Measurements from ENCODE around the gene SPRED1.
A peak's percentile ranks its signal among the peaks of the same experiment; 100 is the strongest.

The SPRED1 gene

DNA sequence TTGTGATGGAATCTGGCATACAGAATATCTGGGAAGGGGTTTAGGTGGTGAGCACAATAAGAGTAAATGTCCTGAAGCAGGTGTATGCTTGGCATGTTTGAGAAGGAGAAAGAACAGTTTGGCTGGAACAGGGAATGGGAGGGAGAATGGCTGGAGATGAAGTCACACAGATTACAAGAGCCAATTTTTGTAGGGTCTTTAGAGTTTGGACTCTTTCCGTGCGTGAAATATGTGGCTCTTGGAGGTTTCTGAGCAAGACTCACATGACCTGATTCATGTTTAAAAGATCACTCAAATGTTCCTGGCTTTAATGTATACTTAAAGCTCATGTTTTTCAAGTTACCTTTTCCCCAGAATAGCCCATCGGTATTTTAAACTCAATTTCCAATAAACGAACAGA lies 32.8 kb downstream of the SPRED1 start:
- no peak for DNase-seq

- no peak for DNase-seq
Observed at GRCh38 chr15:38294126-38294525, 41.5 kb downstream of the SPRED1 start.

DNA sequence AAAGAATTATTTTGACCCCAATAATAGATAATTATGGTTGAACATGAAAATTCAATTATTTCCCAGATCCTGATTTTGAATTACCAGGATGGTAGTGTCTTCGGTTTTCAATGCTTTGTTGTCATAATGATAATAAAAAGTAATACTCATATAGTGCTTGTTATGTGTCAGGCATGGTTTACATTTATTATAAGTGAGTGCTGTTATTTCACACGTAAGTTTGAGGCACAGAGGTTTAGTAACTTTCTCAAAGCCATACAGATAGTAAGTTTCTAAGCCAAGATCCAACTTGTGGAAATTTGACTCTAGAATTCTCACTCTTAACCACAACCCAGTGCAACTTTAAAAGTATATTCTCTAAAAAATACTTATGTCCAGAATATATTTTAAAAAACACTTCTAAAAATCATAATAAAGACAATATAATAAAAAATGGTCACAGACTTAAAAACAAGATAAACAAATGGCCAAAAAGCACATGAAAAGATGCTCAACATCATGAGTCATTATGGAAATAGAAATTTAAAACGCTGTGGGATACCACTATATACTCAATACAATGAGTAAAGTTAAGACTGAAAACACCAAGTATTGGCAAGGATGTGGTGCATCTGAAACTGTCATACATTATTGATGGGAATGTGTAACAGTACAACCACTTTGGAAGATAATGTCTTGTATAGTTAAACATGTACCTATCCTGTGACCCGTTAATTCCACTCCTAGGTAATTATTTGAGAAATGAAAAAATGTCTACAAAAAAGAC lies 45.2 kb downstream of the SPRED1 start:
- peak; percentile 42 for DNase-seq

GRCh38 chr15:38299216-38299615 lies 46.6 kb downstream of the SPRED1 start:
- peak; percentile 41 for DNase-seq

DNA sequence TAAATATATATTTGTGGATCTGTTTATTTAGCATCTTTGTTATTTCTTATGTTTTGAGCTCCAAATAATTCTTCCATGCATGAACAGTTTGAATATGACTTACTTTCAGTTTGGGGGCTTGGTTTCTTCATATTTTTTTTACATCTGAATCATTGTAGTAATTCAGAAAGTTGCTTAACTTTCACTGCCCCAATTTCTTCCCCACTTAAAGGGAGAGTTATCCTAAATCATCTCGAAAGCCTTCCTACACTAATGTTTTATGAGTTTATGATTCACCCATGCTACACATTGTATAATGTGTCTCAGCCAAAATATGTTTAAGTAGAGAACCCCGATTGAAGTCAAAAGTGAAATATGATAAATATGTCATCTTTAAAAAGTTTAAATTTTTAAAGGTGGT lies 47.8 kb downstream of the SPRED1 start:
- DNase-seq = peak; percentile 71

GRCh38 chr15:38304481-38304880 lies 51.8 kb downstream of the SPRED1 start:
- peak; percentile 16 for DNase-seq

GRCh38 chr15:38307251-38307650 lies 54.6 kb downstream of the SPRED1 start:
- DNase-seq = no peak

DNA sequence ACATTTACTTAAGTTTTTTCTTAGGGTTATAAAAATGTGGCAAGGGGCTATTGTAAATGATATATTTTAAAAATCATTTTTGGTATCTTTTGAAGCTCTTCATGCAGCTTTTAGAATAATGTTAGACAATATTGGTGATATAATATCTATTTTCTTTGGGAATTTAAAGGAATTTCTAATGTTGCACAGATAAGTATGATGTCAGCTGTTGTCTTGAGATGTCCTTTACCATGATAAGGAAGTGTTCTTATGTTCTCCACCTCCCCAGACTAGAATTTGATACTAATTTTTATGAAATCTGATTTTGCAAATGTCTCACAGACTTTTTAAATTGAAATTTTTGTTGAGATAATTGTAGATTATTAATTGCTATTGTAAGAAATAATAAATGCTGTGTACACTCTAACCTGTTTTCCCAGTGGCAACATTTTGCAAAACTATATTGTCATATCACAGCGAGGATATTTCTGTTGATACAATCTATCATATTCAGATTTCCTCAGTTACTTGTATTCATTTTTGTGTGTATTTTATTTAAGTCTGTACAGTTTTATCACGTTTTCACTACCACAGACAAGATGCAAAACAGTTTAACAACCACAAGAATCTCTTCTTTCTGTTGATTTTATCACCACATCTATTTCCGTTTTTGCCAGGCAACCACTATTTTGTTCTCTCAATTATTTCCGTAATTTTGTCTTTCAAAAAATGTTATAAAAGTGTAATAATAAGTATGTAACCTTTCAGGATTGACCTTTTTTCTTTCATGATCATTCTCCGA lies 55.4 kb downstream of the SPRED1 start:
- no peak for DNase-seq

- DNase-seq = no peak
Observed at GRCh38 chr15:38308797-38309196, 56.2 kb downstream of the SPRED1 start.

DNA sequence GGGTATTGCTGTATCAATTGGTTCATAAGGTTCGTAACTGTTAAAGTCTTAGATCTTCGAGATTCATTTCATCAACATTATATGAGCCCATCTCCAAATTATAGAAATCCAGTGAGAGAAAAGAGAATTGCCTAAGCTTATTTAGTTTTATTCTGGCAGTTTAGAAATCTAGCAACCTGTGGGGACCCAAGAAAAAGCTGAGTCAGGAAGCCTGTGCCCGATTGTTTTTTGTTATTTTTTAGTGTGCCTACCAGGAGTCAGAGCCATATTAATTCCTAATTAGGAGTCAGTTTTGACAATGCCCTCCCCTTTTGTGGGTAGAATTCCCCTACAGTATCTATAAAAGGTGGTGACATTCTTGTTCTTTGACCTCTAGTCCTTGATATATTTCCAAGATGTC lies 59.6 kb downstream of the SPRED1 start:
- no peak for DNase-seq

- DNase-seq = peak; percentile 36
Observed at GRCh38 chr15:38316311-38316710, 63.7 kb downstream of the SPRED1 start.

- peak; percentile 20 for DNase-seq
Observed at GRCh38 chr15:38320181-38320580, 67.5 kb downstream of the SPRED1 start.

- DNase-seq = no peak
Observed at GRCh38 chr15:38320866-38321265, 68.2 kb downstream of the SPRED1 start.

- no peak for DNase-seq
Observed at GRCh38 chr15:38323895-38324294, 71.3 kb downstream of the SPRED1 start.

DNA sequence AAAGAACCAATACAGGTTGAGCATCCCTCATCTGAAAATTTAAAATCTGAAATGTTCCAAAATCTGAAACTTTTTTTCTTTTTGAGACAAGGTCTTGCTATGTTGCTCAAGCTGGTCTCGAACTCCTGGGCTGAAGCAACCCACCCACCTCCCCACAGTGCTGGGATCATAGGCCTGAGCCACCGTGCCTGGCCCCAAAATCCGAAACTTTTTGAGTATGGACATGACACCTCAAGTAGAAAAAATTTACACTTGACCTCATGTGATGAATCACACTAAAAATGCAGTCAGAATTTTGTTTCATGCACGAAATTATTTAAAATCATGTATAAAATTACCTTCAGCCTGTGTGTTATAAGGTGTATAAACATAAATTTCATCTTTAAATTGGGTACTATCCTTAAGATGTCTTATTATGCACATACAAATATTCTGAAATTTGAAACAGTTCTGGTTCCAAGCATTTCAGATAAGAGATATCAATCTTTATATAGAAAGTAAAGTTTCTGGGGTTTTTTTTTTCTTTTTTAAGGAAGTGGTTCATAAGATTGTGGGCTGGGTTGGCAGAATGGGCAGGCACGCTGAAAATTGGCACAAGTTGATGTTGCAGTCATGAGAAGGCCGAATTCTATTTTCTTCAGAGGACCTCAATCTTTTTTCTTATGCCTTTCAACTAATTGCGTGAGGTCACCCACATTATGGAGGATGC lies 72.5 kb downstream of the SPRED1 start:
- no peak for DNase-seq

DNA sequence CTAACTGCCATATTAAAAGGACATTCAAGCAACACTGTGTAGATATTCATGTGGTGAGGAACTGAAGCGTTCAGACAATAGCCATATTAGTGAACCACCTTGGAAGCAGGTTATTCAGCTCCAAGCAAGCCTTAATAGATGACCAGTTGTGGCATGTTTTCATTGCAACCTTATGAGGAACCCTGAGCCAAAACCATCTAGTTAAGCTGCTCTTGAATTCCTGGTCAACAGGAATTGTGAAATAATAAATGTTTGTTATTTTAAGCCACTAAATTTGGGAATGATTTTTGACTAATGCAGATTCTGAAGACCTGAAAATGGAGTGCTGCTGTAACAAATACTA lies 73.0 kb downstream of the SPRED1 start:
- DNase-seq = no peak

DNA sequence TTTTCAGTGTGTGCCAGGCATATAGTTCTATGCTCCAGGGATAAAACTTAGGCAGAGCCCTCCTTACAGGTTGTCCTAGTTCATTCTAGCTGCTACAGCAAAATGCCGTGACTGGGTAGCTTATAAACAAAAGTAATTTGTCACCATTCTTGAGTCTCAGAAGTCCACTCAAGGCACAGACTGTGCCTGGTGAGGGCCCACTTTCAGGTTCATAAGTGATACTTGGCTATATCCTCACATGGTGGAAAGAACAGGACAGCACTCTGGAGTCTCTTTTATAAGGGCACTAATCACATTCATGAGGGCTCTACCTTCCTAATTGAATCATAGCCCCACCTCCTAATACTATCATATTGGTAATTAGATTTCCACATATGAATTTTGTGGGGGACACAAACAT lies 80.1 kb downstream of the SPRED1 start:
- no peak for DNase-seq

GRCh38 chr15:38335116-38335515 lies 82.5 kb downstream of the SPRED1 start:
- no peak for DNase-seq

DNA sequence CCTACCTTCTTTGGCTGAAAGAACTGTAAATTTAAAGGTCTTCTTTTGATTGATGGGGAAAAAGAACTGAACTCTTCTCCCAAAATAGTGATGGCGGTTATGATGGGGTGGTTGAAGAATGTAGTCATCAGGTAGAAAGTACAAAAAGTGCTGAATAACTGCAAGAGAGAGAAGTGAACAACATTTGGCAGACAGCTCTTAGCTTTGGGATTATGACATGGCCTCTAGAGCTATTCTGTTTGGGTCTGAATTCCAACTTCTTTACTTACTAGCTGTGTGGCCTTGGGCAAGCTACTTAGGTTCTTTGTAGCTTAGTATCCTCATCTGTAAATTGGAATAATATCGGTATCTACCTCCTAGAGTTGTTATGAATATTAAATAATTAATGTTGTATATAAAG lies 91.7 kb downstream of the SPRED1 start:
- DNase-seq = peak; percentile 26

- no peak for DNase-seq
Observed at GRCh38 chr15:38349251-38349650, 96.6 kb downstream of the SPRED1 start.

- DNase-seq = peak; percentile 43
Observed at GRCh38 chr15:38351466-38351865, 98.8 kb downstream of the SPRED1 start.

GRCh38 chr15:38354315-38354929 lies 101.8 kb downstream of the SPRED1 start:
- DNase-seq = peak; percentile 75

GRCh38 chr15:38362355-38362754 lies 109.7 kb downstream of the SPRED1 start:
- no peak for DNase-seq

Data from fibroblast of upper back skin (primary cell).